H9 (cell line): ENCODE data around the gene AKR7A2. TPM values are rescaled to one million over a fixed set of nuclear protein-coding genes. Genes with fewer than 3 reads are reported as not detected.

Source experiments
- DNase-seq: peaks from one replicate; pipeline ENCODE4 v3.0.0-alpha.2; 2017
- H2AFZ ChIP-seq: one replicate; pipeline ENCODE4 v1.6.1; 2013; ENCODE audit warnings: mild to moderate bottlenecking, low read length, control low read depth, moderate library complexity
- H2AK5ac ChIP-seq: 2 replicates; pipeline ENCODE4 v1.6.1; 2013; ENCODE audit warnings: low read length, control low read depth, mixed read lengths; ENCODE audit not compliant: insufficient read length
- H2BK120ac ChIP-seq: one replicate; pipeline ENCODE4 v1.6.1; 2013; ENCODE audit warnings: low read depth, mild to moderate bottlenecking, low read length, control low read depth, inconsistent platforms; ENCODE audit not compliant: poor library complexity, severe bottlenecking
- H2BK12ac ChIP-seq: 2 replicates; pipeline ENCODE4 v1.6.1; 2013; ENCODE audit warnings: low read length, control low read depth, mixed read lengths, low read depth; ENCODE audit not compliant: insufficient read length
- H2BK15ac ChIP-seq: 2 replicates; pipeline ENCODE4 v1.6.1; 2013; ENCODE audit warnings: low read depth, low read length, control low read depth
- H2BK20ac ChIP-seq: one replicate; pipeline ENCODE4 v1.6.1; 2013; ENCODE audit warnings: low read depth, mild to moderate bottlenecking, low read length, control low read depth, inconsistent platforms; ENCODE audit not compliant: poor library complexity, severe bottlenecking
- H2BK5ac ChIP-seq: 2 replicates; pipeline ENCODE4 v1.6.1; 2013; ENCODE audit warnings: low read length, control low read depth, mixed read lengths; ENCODE audit not compliant: insufficient read length
- H3K14ac ChIP-seq: 2 replicates; pipeline ENCODE4 v1.6.1; 2013; ENCODE audit warnings: low read length, control low read depth; ENCODE audit not compliant: insufficient read depth
- H3K18ac ChIP-seq: 2 replicates; pipeline ENCODE4 v1.6.1; 2013; ENCODE audit warnings: low read depth, mild to moderate bottlenecking, mixed read lengths, low read length, control low read depth; ENCODE audit not compliant: insufficient read length
- H3K23ac ChIP-seq: 2 replicates; pipeline ENCODE4 v1.6.1; 2013; ENCODE audit warnings: low read length, control low read depth, mixed read lengths, low read depth; ENCODE audit not compliant: insufficient read length
- H3K23me2 ChIP-seq: 2 replicates; pipeline ENCODE4 v1.6.1; 2013; ENCODE audit warnings: low read depth, mild to moderate bottlenecking, mixed read lengths, low read length, control low read depth; ENCODE audit not compliant: insufficient read length, poor library complexity, severe bottlenecking
- H3K27ac ChIP-seq: 2 replicates; pipeline ENCODE4 v1.5.1; 2013; ENCODE audit warnings: low read length, control low read depth, mixed read lengths, low read depth; ENCODE audit not compliant: insufficient read length
- H3K27me3 ChIP-seq: 2 replicates; pipeline ENCODE4 v1.6.1; 2013; ENCODE audit warnings: low read length, control low read depth, inconsistent platforms; ENCODE audit not compliant: insufficient read depth
- H3K4ac ChIP-seq: 2 replicates; pipeline ENCODE4 v1.6.1; 2013; ENCODE audit warnings: low read depth, mild to moderate bottlenecking, control low read depth, inconsistent platforms, low read length, moderate library complexity
- H3K4me1 ChIP-seq: 2 replicates; pipeline ENCODE4 v1.6.1; 2013; ENCODE audit warnings: low read length, control low read depth, inconsistent platforms; ENCODE audit not compliant: insufficient read depth
- H3K4me2 ChIP-seq: 2 replicates; pipeline ENCODE4 v1.6.1; 2013; ENCODE audit warnings: low read length, control low read depth, mixed read lengths; ENCODE audit not compliant: insufficient read length, insufficient read depth
- H3K56ac ChIP-seq: 2 replicates; pipeline ENCODE4 v1.6.1; 2013; ENCODE audit warnings: low read depth, mild to moderate bottlenecking, mixed read lengths, low read length, control low read depth; ENCODE audit not compliant: insufficient read length
- H3K79me1 ChIP-seq: 2 replicates; pipeline ENCODE4 v1.6.1; 2013; ENCODE audit warnings: low read depth, mild to moderate bottlenecking, moderate library complexity, low read length, control low read depth, inconsistent platforms; ENCODE audit not compliant: insufficient read depth, poor library complexity, severe bottlenecking
- H3K79me2 ChIP-seq: 2 replicates; pipeline ENCODE4 v1.6.1; 2013; ENCODE audit warnings: low read length, control low read depth, inconsistent platforms; ENCODE audit not compliant: insufficient read depth
- H3K9ac ChIP-seq: 2 replicates; pipeline ENCODE4 v1.6.1; 2013; ENCODE audit warnings: low read length, control low read depth, mixed read lengths; ENCODE audit not compliant: insufficient read length; ENCODE audit errors: extremely low read depth
- H3K9me3 ChIP-seq: one replicate; pipeline ENCODE4 v1.6.1; 2013; ENCODE audit warnings: low read depth, low read length, inconsistent platforms; ENCODE audit not compliant: control insufficient read depth
- H3T11ph ChIP-seq: one replicate; pipeline ENCODE4 v1.6.1; 2013; ENCODE audit warnings: mild to moderate bottlenecking, low read length, control low read depth, inconsistent platforms
- H4K20me1 ChIP-seq: one replicate; pipeline ENCODE4 v1.6.1; 2013; ENCODE audit not compliant: control insufficient read depth, insufficient read length, insufficient read depth
- H4K5ac ChIP-seq: 2 replicates; pipeline ENCODE4 v1.6.1; 2013; ENCODE audit warnings: low read depth, mild to moderate bottlenecking, mixed read lengths, low read length, control low read depth; ENCODE audit not compliant: insufficient read length
- H4K8ac ChIP-seq: replicated peaks from 2 replicates; pipeline ENCODE4 v1.6.1; 2013; ENCODE audit warnings: low read length, control low read depth, mixed read lengths, low read depth; ENCODE audit not compliant: insufficient read length
- H4K91ac ChIP-seq: 2 replicates; pipeline ENCODE4 v1.6.1; 2013; ENCODE audit warnings: low read depth, mild to moderate bottlenecking, moderate library complexity, mixed read lengths, low read length, control low read depth; ENCODE audit not compliant: insufficient read length
- H3K27ac Mint-ChIP-seq, 3 experiments: 2 replicates in 2 of 3; 3 replicates in 1 of 3; pipeline ENCODE4 v1.8.0; 2020 to 2021; ENCODE audit warnings: mixed read lengths in 3 of 3, mild to moderate bottlenecking in 1 of 3, moderate library complexity in 1 of 3
- H3K27me3 Mint-ChIP-seq: 2 replicates; pipeline ENCODE4 v1.8.0; 2021; ENCODE audit warnings: low read depth, mild to moderate bottlenecking, moderate library complexity, mixed read lengths
- H3K36me3 Mint-ChIP-seq, 3 experiments: 2 replicates in 2 of 3; 3 replicates in 1 of 3; pipeline ENCODE4 v1.8.0; 2020 to 2021; ENCODE audit warnings: low read depth in 3 of 3, mixed read lengths in 3 of 3; ENCODE audit not compliant: insufficient read depth in 1 of 3
- H3K4me1 Mint-ChIP-seq, 2 experiments: 2 replicates each; pipeline ENCODE4 v1.8.0; 2020; ENCODE audit warnings: mixed read lengths in 2 of 2
- H3K4me3 Mint-ChIP-seq, 2 experiments: 2 replicates in 1 of 2; 3 replicates in 1 of 2; pipeline ENCODE4 v1.8.0; 2020 to 2021; ENCODE audit warnings: mild to moderate bottlenecking in 2 of 2, mixed read lengths in 2 of 2, moderate library complexity in 1 of 2
- H3K9me3 Mint-ChIP-seq, 2 experiments: 2 replicates in 1 of 2; 3 replicates in 1 of 2; pipeline ENCODE4 v1.8.0; 2020; ENCODE audit warnings: mild to moderate bottlenecking in 2 of 2, mixed read lengths in 2 of 2, moderate library complexity in 1 of 2
- WGBS: extraction: QIAGEN DNeasy Blood & Tissue Kit; methylation state at CpG from one replicate; pipeline ENCODE4 v1.1.7; 2013; ENCODE audit warnings: missing lambda C conversion rate, low lambda C conversion rate, mixed read lengths; ENCODE audit not compliant: insufficient read length; ENCODE audit errors: extremely low coverage; 5-methylcytosine and 5-hydroxymethylcytosine counted together
- total RNA-seq: library from RNA; stranded (reverse); gene quantifications from 2 replicates; pipeline ENCODE4 v1.2.1, GENCODE V29; 2021
- TF ChIP-seq, protein P1 (sequence below): fragments of 200-600 bp; sonication (generic); conservative IDR thresholded peaks from 3 replicates; pipeline ENCODE4 v1.8.0; 2021; ENCODE audit warnings: antibody characterized with exemption, mild to moderate bottlenecking

Gene AKR7A2
- total RNA-seq, 1 experiment from 2014 or later: 50.3 TPM

DNA sequence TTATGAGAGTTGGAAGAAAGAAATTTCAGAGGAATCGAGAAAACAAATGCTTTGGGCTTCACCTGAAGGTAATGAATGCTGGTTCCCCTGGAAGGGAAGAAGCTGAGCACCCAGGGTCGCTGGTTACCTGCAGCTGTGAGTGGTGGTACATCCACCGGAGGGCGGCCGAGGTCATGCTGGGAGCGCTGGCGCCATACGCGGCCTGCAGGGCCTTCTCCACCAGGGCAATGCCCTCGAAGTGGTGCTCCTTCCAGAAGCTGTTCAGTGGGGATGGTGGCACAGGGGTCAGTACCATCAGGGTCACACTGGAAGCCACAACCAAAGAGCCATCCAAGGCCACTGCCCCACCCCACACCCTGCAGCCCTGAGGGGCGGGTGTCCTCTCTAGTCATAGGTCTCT, 43.5 kb downstream of the AKR7A2 start:
- Histone ChIP-seq H4K8ac (no peak overlapping the region), H4K20me1 (no peaks in the 10 kb centered on the region), H2BK120ac (no peak overlapping the region), H2AK5ac (no peak overlapping the region), H2BK5ac (no peak overlapping the region), H3K18ac (no peak overlapping the region), H3K56ac (no peak overlapping the region), H3K14ac (no peak overlapping the region), H3K27ac (no peak overlapping the region), H3K79me2 (no peaks in the 10 kb centered on the region), H3K27me3 (no peaks in the 10 kb centered on the region), H4K5ac (no peak overlapping the region), H3K9ac (no peak overlapping the region), H3K4ac (no peak overlapping the region), H3K79me1 (no peaks in the 10 kb centered on the region), H2AFZ (no peak overlapping the region), H2BK20ac (no peak overlapping the region), H3K23me2 (no peaks in the 10 kb centered on the region), H2BK15ac (no peak overlapping the region), H3T11ph (no peak overlapping the region), H3K9me3 (no peaks in the 10 kb centered on the region), H3K4me2 (no peak overlapping the region), H2BK12ac (no peak overlapping the region), H4K91ac (no peak overlapping the region), H3K4me1 (no peaks in the 10 kb centered on the region), H3K23ac (no peak overlapping the region)
- no peak for DNase-seq
- no peaks in the 10 kb centered on the region for H3K9me3 Mint-ChIP-seq
- H3K4me1 Mint-ChIP-seq: no peaks in the 10 kb centered on the region
- TF ChIP-seq, protein P1, sequence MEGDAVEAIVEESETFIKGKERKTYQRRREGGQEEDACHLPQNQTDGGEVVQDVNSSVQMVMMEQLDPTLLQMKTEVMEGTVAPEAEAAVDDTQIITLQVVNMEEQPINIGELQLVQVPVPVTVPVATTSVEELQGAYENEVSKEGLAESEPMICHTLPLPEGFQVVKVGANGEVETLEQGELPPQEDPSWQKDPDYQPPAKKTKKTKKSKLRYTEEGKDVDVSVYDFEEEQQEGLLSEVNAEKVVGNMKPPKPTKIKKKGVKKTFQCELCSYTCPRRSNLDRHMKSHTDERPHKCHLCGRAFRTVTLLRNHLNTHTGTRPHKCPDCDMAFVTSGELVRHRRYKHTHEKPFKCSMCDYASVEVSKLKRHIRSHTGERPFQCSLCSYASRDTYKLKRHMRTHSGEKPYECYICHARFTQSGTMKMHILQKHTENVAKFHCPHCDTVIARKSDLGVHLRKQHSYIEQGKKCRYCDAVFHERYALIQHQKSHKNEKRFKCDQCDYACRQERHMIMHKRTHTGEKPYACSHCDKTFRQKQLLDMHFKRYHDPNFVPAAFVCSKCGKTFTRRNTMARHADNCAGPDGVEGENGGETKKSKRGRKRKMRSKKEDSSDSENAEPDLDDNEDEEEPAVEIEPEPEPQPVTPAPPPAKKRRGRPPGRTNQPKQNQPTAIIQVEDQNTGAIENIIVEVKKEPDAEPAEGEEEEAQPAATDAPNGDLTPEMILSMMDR: no peak
- H3K36me3 Mint-ChIP-seq: no peaks in the 10 kb centered on the region
- H3K4me3 Mint-ChIP-seq: no peak overlapping the region
- WGBS: no CpG with 5 or more reads among the region's 11 CpGs
- peaks cover 1% of the 10 kb centered on the region; the same call in 1 of the 2 replicates for H3K27me3 Mint-ChIP-seq
- H3K27ac Mint-ChIP-seq: no peak overlapping the region
